AG09309 (cell line): ENCODE results near the gene TREM2.

Source experiments
- DNase-seq: peaks from one replicate; pipeline ENCODE4 v3.0.0-alpha.2; 2010; ENCODE audit warnings: low read depth
- H3K4me3 ChIP-seq: 2 replicates; pipeline ENCODE4 v1.5.1; 2011; ENCODE audit warnings: mild to moderate bottlenecking, low read depth, low read length, moderate library complexity; ENCODE audit not compliant: control insufficient read depth
- TF ChIP-seq, protein P1 (sequence below): IDR thresholded peaks from 2 replicates; pipeline ENCODE4 v1.5.1; 2011; ENCODE audit warnings: mild to moderate bottlenecking, low read depth, low read length, inconsistent platforms; ENCODE audit not compliant: insufficient read depth, control insufficient read depth; ENCODE audit errors: missing control alignments

Gene TREM2

DNA sequence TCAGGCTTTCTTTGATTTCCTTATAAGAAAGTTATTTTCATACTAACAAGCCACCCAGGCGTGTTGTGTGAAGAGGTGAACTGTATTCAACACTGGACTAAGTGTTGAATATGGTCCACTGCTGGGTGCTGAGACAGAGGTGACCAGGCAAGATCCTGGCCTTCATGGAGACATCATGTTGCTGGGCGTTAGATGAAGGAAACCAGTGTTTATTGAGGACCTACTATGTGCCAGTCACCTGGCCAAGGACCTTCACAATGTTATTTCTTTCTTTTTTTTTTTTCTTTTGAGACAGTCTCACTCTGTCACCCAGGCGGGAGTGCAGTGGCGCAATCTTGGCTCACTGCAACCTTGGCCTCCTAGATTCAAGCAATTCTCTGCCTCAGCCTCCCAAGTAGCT lies 6.9 kb downstream of the TREM2 start:
- TF ChIP-seq, protein P1, sequence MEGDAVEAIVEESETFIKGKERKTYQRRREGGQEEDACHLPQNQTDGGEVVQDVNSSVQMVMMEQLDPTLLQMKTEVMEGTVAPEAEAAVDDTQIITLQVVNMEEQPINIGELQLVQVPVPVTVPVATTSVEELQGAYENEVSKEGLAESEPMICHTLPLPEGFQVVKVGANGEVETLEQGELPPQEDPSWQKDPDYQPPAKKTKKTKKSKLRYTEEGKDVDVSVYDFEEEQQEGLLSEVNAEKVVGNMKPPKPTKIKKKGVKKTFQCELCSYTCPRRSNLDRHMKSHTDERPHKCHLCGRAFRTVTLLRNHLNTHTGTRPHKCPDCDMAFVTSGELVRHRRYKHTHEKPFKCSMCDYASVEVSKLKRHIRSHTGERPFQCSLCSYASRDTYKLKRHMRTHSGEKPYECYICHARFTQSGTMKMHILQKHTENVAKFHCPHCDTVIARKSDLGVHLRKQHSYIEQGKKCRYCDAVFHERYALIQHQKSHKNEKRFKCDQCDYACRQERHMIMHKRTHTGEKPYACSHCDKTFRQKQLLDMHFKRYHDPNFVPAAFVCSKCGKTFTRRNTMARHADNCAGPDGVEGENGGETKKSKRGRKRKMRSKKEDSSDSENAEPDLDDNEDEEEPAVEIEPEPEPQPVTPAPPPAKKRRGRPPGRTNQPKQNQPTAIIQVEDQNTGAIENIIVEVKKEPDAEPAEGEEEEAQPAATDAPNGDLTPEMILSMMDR: no peak
- no peak overlapping the region for H3K4me3 ChIP-seq
- DNase-seq: no peak

DNA sequence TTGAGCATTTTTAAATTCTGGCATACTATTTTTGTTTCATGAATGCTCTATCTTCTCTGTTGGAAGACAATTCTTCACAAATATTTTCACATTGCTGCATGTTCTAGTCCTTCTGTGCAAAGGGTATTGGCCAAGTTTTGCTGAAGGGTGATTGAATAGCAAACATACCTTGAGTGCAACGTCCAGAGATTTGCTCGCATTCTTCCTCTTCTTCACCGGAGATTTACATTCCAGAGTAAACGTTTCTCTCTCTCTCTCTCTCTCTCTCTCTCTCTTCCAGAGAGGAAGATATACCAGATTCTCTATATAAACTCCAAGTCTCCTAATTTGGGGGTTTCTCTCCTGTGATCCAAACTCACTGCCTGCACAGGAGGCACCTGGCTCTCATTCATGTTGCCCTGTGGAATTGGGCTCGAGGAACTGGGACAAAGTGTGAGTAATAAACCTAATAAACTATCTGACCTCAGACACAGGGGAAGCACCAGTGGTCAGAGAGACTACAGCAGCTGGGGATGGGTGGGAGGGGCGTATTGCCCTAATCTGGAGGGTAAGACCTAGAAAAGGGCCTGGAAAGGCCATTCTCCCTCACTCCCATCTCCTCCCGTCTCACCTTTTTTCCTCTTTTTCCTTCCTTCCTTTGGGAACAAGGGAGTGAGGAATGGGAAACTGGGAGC lies 7.6 kb downstream of the TREM2 start:
- no peak for DNase-seq
- H3K4me3 ChIP-seq: no peak overlapping the region
- TF ChIP-seq, protein P1: no peak

DNA sequence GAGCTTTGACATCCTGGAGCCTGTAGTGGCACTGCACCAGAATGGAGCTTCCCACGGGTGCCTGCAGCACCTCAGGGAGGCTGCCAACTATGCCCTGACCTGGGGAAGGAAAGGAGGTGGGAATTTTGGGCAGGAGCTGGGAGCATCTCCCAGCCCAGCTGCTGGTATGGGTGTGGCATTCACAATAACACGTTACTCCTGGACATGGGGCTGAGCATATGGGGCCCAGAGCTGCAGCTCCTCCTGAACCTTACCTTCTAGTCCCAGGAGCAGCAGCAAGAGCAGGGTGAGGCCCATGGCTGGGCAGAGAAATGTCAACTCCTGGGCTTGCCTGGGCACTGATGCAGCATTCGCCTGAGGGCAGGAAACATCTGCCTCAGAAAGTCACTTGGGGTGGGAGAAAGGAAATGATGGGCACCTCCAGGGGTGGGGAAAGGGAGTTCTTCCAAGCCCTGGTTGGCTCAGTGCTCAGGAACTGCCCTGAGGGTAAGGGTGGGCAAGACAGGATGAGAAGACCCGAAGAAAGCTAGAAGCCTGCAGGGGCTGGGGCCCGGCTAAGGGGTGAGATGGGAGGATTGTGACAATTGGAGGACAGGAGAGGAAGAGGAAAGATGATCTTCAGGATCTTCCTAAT lies 8.8 kb downstream of the TREM2 start, which contains the start of gene TREML1:
Gene TREML1, minus strand, starts transcription at position 356 of the 634 bp plus-strand sequence. Its CDS starts 59 bp downstream, at position 297.
- TF ChIP-seq, protein P1: no peak
- no peak for DNase-seq
- no peak within 1 kb of the TSS for H3K4me3 ChIP-seq

DNA sequence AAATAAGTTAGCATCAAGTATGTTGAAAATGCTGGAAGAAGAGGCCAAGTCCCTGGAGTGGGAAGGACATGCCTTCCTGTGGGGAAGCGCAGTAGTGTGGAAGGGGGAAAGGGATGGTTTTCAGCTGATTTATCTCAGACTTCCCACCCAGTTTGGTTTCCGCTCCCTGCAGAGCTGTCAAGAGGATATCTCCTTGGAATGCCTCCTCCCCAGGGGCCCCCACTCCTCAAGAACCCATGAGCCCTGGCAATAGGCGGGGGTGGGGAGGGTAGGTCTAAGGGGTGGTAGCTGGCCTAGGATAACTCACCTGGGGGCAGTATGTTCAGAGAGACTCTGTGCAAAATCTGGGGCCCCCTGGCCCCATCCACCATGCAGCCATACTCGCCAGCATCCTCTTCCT lies 9.5 kb downstream of the TREM2 start:
- DNase-seq: no peak
- H3K4me3 ChIP-seq: no peak overlapping the region
- TF ChIP-seq, protein P1: no peak

DNA sequence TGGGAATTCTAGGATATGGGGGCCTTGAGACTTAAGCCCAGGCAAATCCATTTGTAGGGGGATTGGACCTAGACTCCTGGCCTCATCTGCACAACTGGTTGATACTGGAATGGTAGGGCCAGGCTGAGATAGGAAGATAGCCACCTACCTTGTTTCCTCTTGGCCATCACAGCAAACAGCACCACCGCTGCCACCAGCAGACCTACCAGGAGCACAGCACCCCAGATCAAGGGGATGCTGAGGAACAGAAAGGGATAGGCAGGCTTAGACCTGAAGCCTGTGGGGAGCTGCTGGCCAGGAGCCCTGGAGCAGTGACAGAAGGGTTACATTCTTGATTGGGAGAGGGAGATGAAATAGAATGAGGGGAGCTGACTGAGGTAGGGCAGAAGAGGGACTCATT lies 12.2 kb downstream of the TREM2 start:
- no peak overlapping the region for H3K4me3 ChIP-seq
- TF ChIP-seq, protein P1: no peak
- DNase-seq: no peak

DNA sequence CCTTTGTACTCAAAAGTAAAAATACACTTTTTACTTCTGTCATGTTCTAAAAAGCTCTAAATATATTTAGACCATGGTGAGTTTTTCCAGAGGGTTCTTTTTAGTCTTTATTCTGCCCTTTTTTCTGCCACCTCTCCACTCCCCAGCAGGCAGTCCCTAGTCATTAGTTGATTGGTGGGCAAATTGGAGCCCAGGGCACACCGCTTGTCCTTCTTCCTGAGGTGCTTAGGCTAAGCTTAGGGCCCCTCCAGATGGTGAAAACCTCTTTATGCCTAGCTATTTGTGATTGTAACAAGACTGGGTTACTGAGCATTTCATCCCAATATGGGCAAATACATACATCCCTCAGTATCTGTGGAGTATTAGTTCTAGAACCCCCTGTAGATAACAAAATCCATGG lies 15.0 kb downstream of the TREM2 start:
- TF ChIP-seq, protein P1: no peak

More for the DNA sequence above, 15.0 kb downstream of the TREM2 start:
- no peak overlapping the region for H3K4me3 ChIP-seq
- DNase-seq: no peak
